Left lung (tissue), 10 donors: ENCODE data around the gene TBL1XR1. TPM values are rescaled to one million over a fixed set of nuclear protein-coding genes. Genes with fewer than 3 reads are reported as not detected.

Experiments used
- ATAC-seq: fragments of 200-7000 bp; cut with Tn5 transposase; one replicate; pipeline ENCODE4 v1.9.1; 2020; ENCODE audit warnings: moderate library complexity
- DNase-seq, 4 donors: peaks; one replicate each; pipeline ENCODE4 v3.0.0-alpha.2; 2013 to 2020
- H3K27ac ChIP-seq, 2 donors: fragments of 200-600 bp; sonication (generic) in 1 of 2; one replicate each; pipeline versions ENCODE4 v1.5.0 to v1.8.0; 2020 to 2021
- H3K27me3 ChIP-seq, 2 donors: fragments of 200-600 bp; sonication (generic) in 1 of 2; one replicate each; pipeline versions ENCODE4 v1.5.0 to v1.8.0; 2020 to 2021
- H3K36me3 ChIP-seq, 2 donors: fragments of 200-600 bp; sonication (generic) in 1 of 2; one replicate each; pipeline versions ENCODE4 v1.5.0 to v1.8.0; 2020 to 2021
- H3K4me1 ChIP-seq, 2 donors: fragments of 200-600 bp; one replicate each; pipeline ENCODE4 v1.8.0; 2021
- H3K4me3 ChIP-seq, 2 donors: fragments of 200-600 bp; sonication (generic) in 1 of 2; one replicate each; pipeline versions ENCODE4 v1.5.0 to v1.8.0; 2020 to 2021; ENCODE audit warnings: mild to moderate bottlenecking in 1 of 2
- H3K9me3 ChIP-seq, 2 donors: fragments of 200-600 bp; sonication (generic) in 1 of 2; one replicate each; pipeline versions ENCODE4 v1.5.0 to v1.8.0; 2020 to 2021
- intact Hi-C, 2 donors: fragments of 100-400 bp; cut with DNase I; formaldehyde crosslinking; loops; one replicate each; pipeline versions ENCODE4 v1.11.2 to v1.14.2; 2022
- polyA plus RNA-seq, 6 donors: library from polyadenylated mRNA; unstranded; fragments of 120-200 nt; gene quantifications; one replicate each; pipeline ENCODE4 v1.2.1, GENCODE V29; 2013; ENCODE audit not compliant: insufficient read length in 6 of 6
- total RNA-seq, 2 donors: library from RNA; stranded (reverse); fragmentation: NEBNext Ultra II Directional; extraction: Animal tissue kit (Norgen Biotek cat#: 25700); gene quantifications; one replicate each; pipeline ENCODE4 v1.2.1, GENCODE V29; 2021
- TF ChIP-seq, protein P1 (sequence below), 2 donors: fragments of 200-600 bp; sonication (generic) in 1 of 2; IDR thresholded peaks; one replicate each; pipeline versions ENCODE4 v1.5.0 to v1.8.0; 2021; ENCODE audit warnings: antibody characterized with exemption in 2 of 2
- donor health status: DM: no; HTN: yes; CAD: no.
- donor health status: DM: no; HTN: no; CAD: no.

TBL1XR1 gene
- total and polyA plus RNA-seq, 8 donors = 116 to 202 (median 155) TPM

DNA sequence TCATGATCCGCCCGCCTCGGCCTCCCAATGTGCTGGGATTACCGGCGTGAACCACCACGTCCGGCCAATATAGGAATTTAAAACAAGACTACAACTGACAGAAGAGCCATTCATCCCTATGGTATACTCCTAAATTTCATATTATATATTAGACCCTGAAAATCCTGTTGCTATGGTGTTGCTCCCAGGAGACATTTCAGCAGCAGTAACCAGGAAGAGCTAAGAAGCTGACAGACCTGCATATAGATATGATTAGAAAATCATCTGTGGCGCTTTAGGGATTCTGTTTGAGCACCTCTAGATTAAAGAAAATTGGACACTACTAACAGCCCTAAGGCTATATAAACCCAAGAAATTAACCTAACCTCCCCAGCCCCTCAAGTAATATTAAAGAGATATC lies 38.8 kb downstream of the TBL1XR1 start:
- Histone ChIP-seq H3K36me3 (peaks cover 0 to 9% of the 10 kb centered on the region in 2 donors), H3K9me3 (no peaks in the 10 kb centered on the region), H3K27ac (no peak overlapping the region), H3K4me1 (peaks cover 0 to 12% of the 10 kb centered on the region in 2 donors), H3K27me3 (no peaks in the 10 kb centered on the region), H3K4me3 (no peak overlapping the region)
- DNase-seq = no peak
- TF ChIP-seq, protein P1, sequence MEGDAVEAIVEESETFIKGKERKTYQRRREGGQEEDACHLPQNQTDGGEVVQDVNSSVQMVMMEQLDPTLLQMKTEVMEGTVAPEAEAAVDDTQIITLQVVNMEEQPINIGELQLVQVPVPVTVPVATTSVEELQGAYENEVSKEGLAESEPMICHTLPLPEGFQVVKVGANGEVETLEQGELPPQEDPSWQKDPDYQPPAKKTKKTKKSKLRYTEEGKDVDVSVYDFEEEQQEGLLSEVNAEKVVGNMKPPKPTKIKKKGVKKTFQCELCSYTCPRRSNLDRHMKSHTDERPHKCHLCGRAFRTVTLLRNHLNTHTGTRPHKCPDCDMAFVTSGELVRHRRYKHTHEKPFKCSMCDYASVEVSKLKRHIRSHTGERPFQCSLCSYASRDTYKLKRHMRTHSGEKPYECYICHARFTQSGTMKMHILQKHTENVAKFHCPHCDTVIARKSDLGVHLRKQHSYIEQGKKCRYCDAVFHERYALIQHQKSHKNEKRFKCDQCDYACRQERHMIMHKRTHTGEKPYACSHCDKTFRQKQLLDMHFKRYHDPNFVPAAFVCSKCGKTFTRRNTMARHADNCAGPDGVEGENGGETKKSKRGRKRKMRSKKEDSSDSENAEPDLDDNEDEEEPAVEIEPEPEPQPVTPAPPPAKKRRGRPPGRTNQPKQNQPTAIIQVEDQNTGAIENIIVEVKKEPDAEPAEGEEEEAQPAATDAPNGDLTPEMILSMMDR (IDR thresholded peaks at IDR 0.05) = no peak
- ATAC-seq = no peak
- intact Hi-C loops = no loop called here

DNA sequence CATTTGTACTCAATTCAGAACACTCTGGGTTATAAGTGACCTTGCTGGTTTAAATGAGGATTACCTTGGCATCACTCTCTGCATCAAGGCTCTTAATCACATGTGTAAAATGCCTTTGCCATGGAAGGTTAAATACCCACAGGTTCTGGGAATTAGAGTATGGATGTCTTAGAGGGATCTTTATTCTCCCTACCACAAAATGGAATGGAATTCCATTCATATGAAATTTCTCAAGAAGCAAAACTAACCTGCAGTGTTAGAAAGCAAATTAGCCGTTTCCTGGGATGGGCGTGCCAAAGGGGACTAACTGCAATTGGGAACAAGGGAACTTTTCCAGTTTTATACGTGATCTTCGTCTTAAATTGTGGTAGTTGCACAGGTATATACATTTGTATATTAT lies 39.8 kb downstream of the TBL1XR1 start:
- H3K27me3 ChIP-seq = no peaks in the 10 kb centered on the region
- no peak overlapping the region for H3K27ac ChIP-seq
- peaks cover 0 to 12% of the 10 kb centered on the region in 2 donors for H3K4me1 ChIP-seq
- DNase-seq (no peak), ATAC-seq (no peak)
- H3K36me3 ChIP-seq = peaks cover 0 to 9% of the 10 kb centered on the region in 2 donors
- no peak overlapping the region for H3K4me3 ChIP-seq
- no peaks in the 10 kb centered on the region for H3K9me3 ChIP-seq
- TF ChIP-seq, protein P1 (IDR thresholded peaks at IDR 0.05) = no peak
- intact Hi-C loops = no loop called here

DNA sequence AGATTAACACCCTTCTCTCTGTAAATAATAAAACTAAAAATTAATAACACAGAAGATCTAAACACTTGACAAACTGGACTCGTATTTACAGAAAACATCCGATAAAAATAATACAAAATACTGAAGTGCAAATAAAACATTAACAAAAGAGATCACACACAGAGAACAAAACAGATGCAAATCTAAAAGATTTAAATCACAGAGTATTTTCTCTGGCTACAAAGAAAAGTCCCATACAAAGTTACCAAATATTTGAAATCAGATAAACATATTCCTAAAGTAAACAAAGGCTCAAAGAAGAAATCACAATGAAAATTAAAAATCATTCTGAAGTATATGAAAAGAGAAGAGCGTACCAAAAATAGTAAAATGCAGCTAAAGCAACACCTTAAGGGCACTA lies 42.5 kb downstream of the TBL1XR1 start:
- H3K9me3 ChIP-seq = no peaks in the 10 kb centered on the region
- peaks cover 12 to 37% of the 10 kb centered on the region in 2 donors for H3K4me1 ChIP-seq
- intact Hi-C loops = no loop called here
- DNase-seq = no peak
- H3K36me3 ChIP-seq = no peaks in the 10 kb centered on the region
- TF ChIP-seq, protein P1 (IDR thresholded peaks at IDR 0.05) = no peak
- no peak overlapping the region for H3K4me3 ChIP-seq
- H3K27me3 ChIP-seq = no peaks in the 10 kb centered on the region
- no peak for ATAC-seq
- H3K27ac ChIP-seq = peak overlapping the region in 1 of 2 donors; percentile 16

DNA sequence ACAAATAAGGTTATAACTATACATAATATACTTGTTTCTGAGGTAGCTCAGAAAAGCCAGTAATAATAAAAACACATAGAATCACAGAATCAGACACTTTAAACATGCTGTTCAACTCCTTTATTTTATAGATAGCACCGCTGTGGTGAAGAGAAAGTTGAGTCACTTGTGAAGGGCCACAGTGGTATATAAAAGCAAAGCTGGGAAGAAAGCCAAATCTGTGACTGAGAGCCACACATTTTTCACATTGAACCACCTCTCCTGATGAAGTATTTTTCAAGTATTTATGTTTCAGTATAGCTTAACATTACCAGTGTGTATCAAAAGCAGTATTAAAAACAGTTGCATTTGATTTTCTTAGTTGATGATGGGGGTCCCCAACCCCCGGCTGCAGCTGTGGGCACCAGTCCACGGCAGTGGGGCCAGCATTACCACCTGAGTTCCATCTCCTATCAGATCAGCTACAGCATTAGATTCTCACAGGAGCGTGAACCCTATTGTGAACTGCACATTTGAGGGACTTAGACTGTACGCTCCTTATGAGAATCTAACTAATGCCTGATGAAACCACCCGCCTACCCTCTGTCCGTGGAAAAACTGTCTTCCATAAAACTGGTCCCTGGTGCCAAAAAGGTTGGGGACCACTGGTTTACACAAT lies 46.2 kb downstream of the TBL1XR1 start:
- no peaks in the 10 kb centered on the region for H3K36me3 ChIP-seq
- peaks cover 12 to 42% of the 10 kb centered on the region in 2 donors for H3K4me1 ChIP-seq
- no peaks in the 10 kb centered on the region for H3K27me3 ChIP-seq
- no peak overlapping the region for H3K4me3 ChIP-seq
- H3K9me3 ChIP-seq = no peaks in the 10 kb centered on the region
- peak overlapping the region in 1 of 2 donors; percentile 16 for H3K27ac ChIP-seq
- TF ChIP-seq, protein P1 (IDR thresholded peaks at IDR 0.05) = no peak
- intact Hi-C loops = no loop called here
- DNase-seq (peak in 1 of 4 donors; percentile 64), ATAC-seq (peak; percentile 89)

DNA sequence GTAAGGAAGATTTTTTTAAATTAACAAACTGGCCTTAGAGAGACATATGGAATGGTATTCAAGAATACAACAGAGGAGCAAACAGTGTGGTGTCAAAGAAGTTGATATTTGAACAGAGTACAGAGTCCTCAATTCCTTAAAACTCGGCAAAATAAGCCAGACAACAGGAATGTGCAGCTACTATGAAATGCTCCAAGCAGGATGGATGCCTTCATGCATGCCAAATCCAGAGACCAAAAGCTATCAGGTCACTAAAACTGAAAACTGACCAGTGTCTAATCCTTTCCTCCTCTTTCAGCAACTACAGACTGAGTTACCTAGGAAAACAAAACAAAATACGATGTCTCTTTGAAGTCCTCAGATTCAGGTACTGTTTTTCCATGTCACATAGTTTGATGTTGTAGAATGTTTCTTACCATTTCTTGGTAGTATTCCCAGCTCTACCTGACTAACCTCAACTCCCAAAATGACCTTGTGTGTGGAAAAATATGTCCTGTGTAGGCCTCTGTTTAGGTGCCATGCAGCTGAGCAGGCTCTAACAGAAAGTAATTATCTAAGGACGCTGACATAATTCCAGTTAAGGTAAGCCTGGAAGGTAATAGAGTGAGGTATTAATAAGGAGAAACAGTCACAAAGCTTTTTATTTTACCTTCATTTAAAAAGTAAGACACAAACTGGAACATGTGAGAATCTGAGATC lies 46.9 kb downstream of the TBL1XR1 start:
- DNase-seq (no peak), ATAC-seq (peak; percentile 42)
- intact Hi-C loops = no loop called here
- Histone ChIP-seq H3K4me1 (peaks cover 12 to 49% of the 10 kb centered on the region in 2 donors), H3K4me3 (no peak overlapping the region), H3K27ac (peak overlapping the region; percentile 4 to 16), H3K27me3 (no peaks in the 10 kb centered on the region), H3K9me3 (no peaks in the 10 kb centered on the region), H3K36me3 (no peaks in the 10 kb centered on the region)
- TF ChIP-seq, protein P1 (IDR thresholded peaks at IDR 0.05) = no peak
